ENCODE results near the gene SRPRA.
"Not testable (repeated sequence)": the region's sequence is repeated elsewhere in the genome, so short reads cannot be mapped to it uniquely, and the experiment has no call there.

Gene SRPRA

GRCh38 chr11:126282736-126283591 is 14.3 kb upstream of the SRPRA start, which contains the start of gene TIRAP:
TSS of gene TIRAP (plus strand) at chr11:126283093. CDS start at chr11:126290895, 7,802 bp downstream.
- peak in 1 of 2 donors; percentile 26 for DNase-seq (ENCODE audit: extremely low read depth in 1 of 2, low read depth in 1 of 2)

DNA sequence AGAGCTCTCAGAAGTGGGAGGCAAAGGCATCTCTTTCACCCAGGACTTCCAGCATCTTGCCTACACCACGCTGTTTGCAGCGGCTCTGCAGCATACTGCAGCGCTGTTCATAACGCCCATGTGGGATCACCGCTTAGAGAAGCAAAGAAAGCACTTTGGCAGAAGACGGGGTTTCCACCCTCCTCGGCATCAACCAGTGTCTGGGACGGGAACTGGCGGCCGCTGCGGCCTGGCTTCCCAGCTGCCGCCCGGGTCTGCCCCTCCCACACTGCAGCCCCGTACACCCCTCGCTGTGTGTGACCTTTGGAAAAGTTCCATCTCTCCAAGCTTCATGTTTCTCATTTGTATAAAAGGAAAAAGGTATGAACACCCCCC is 13.7 kb upstream of the SRPRA start:
- no peak for DNase-seq (ENCODE audit: extremely low read depth in 1 of 2, low read depth in 1 of 2)

DNA sequence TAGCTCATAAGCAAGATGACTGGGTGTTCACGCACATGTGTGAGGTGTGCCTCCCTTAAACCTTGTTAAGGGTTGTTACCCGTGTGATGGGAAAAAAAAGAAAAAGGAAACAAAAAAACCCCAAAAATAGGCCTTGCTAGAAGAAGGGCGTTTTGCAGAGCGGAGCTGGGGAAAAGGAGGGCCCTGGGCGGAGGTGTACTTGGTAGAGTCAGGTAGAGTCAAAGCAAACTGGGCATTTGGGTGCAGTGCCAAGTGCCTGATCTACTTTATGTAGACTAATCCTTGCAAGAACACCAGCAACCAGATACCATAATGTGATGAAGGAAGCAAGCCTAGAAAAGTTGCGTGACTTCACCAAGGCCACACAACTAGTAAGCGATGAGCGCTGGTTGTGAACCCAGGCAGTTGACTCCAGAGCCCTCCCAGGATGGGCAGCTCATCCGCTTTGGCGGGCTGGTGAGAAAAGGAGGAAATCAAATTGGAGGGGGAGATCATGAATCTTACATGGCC is 13.0 kb upstream of the SRPRA start:
- no peak for DNase-seq (ENCODE audit: extremely low read depth in 1 of 2, low read depth in 1 of 2)

- DNase-seq (ENCODE audit: extremely low read depth in 1 of 2, low read depth in 1 of 2): no peak
These were observed 12.6 kb upstream of the SRPRA start for GRCh38 chr11:126281245-126281644.

GRCh38 chr11:126280595-126280994 is 11.9 kb upstream of the SRPRA start:
- DNase-seq (ENCODE audit: extremely low read depth in 1 of 2, low read depth in 1 of 2): no peak

DNA sequence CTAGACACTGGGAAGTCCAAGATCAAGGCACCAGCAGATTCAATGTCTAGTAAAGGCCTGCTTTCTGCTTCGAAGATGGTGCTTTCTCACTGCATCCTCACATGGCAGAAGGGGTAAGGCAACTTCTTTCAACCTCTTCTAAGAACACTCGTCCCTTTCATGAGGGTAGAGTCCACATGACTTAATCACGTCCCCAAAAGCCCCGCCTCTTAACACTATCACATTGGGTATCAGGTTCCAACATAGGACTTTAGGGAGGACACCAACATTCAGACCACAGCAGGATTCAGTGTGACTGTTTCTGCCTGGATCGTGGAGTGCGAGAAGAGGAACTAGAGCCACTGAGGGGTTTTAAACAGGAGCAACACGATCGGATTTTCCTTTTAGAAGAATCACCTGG is 10.5 kb upstream of the SRPRA start:
- no peak for DNase-seq (ENCODE audit: extremely low read depth in 1 of 2, low read depth in 1 of 2)

DNA sequence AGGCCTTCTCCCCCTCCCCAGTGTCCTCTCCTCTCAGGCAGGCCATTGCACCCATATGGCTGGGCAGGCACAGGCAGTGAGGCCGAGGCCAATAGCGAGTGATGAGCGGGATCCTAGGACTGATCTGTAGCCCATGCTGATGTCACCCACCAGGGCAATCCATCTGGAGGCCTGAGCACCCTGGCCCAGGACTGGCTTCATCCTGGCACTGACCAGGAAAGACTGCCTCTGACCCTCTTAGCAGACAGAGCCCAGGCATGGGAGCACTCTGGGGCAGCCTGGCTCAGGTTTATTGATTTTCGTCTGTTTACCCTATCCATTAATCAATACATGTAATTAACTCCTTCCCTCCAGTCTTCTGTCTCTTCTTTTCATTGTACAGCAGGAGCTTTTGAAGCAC is 9.1 kb upstream of the SRPRA start:
- DNase-seq (ENCODE audit: extremely low read depth in 1 of 2, low read depth in 1 of 2): no peak

DNA sequence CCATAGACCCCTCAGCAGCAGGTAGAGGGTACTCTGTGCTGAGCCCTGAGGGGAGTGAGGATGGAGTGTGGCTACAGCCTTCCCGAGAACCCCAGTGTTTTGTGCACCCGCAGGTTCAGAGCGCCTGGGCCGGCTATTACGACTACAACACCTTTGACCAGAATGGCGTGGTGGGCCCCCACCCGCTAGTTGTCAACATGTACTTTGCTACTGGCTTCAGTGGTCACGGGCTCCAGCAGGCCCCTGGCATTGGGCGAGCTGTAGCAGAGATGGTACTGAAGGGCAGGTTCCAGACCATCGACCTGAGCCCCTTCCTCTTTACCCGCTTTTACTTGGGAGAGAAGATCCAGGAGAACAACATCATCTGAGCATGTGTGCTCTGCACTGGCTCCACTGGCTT is 8.6 kb upstream of the SRPRA start:
- no peak for DNase-seq (ENCODE audit: extremely low read depth in 1 of 2, low read depth in 1 of 2)

DNA sequence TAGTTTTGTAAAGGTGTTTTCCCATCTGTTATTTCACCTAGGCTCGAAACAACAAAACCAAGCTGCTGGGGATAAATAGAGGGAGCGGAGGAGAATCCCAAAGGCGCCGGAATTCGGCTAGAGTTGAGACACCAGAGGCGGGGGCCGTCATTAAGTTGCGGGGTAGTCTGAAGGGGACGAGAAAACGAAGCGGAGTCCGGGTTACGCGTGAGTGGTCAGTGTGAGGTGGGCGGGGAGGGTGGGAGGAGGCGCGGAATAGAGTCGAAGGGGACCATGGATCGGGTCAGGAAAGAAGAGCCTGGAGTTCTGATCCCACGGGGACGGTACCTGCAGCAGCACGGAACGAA is 361 bp downstream of the SRPRA start:
- no peak for DNase-seq (ENCODE audit: extremely low read depth in 1 of 2, low read depth in 1 of 2)

GRCh38 chr11:126267650-126268049 is 1.0 kb downstream of the SRPRA start:
- no peak for DNase-seq (ENCODE audit: extremely low read depth in 1 of 2, low read depth in 1 of 2)

GRCh38 chr11:126265811-126266210 is 2.9 kb downstream of the SRPRA start:
- no peak for DNase-seq (ENCODE audit: extremely low read depth in 1 of 2, low read depth in 1 of 2)

- no peak for DNase-seq (ENCODE audit: extremely low read depth in 1 of 2, low read depth in 1 of 2)
These were observed 5.2 kb downstream of the SRPRA start for GRCh38 chr11:126263489-126263888.

DNA sequence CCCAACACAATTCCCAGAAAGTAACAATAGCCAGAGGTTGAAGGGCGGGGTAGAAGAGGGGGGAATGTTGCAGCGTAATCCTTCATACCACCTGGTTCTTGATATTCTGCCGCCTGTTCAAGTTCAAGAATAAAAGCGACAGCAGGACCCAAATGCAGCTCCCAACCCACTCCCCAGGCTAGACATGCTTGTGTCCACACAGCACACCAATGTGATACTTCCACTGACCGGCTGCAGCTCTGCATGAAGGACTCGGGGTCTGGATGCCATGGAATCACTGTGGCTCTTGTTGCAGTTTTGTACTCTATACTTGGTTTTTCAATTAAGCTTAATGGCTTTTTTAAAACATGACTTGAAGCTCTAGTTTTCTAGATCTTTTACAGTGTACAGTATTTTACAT is 6.5 kb downstream of the SRPRA start:
- no peak for DNase-seq (ENCODE audit: extremely low read depth in 1 of 2, low read depth in 1 of 2)

GRCh38 chr11:126257764-126258163 is 10.9 kb downstream of the SRPRA start:
- DNase-seq (ENCODE audit: extremely low read depth in 1 of 2, low read depth in 1 of 2): no peak

DNA sequence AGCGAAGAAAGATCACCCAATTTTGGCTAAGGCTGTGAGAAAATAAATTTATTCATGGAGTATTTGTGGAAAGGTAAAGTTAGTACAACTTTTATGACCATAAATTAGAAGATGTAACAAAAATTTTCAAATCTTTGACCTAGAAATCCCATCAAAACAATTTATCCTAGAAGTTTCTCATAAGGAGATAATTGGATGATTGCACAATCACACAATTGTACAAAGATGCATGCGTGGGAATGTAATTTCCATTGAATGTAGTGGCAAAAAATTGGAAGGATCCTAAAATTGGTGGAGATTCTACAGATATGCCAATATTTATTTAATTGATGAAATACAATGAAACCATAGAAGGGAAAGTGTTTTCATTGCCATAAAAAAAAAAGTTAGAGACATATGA is 11.6 kb downstream of the SRPRA start:
- no peak for DNase-seq (ENCODE audit: extremely low read depth in 1 of 2, low read depth in 1 of 2)

GRCh38 chr11:126256216-126256615 is 12.5 kb downstream of the SRPRA start:
- no peak for DNase-seq (ENCODE audit: extremely low read depth in 1 of 2, low read depth in 1 of 2)

GRCh38 chr11:126255507-126255906 is 13.2 kb downstream of the SRPRA start:
- DNase-seq (ENCODE audit: extremely low read depth in 1 of 2, low read depth in 1 of 2): not testable (repeated sequence)

DNA sequence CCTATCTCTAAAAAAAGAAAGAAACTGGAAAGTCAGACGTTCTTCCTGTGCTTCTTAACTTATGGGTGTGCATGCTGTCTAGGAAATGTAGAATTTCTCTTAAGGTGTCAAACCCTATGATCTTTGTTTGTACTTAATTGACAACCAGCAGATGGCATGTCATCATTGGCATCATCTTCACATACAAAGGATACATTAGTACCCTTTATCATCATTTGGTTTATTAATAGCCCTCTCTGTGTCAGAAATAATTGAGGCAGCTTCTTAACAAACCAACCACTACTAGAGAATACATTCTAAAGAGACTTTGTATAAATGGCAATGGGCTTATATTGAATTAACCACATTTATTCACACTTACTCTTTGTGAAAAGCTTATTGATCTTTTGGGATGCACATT is 13.9 kb downstream of the SRPRA start:
- DNase-seq (ENCODE audit: extremely low read depth in 1 of 2, low read depth in 1 of 2): no peak

DNA sequence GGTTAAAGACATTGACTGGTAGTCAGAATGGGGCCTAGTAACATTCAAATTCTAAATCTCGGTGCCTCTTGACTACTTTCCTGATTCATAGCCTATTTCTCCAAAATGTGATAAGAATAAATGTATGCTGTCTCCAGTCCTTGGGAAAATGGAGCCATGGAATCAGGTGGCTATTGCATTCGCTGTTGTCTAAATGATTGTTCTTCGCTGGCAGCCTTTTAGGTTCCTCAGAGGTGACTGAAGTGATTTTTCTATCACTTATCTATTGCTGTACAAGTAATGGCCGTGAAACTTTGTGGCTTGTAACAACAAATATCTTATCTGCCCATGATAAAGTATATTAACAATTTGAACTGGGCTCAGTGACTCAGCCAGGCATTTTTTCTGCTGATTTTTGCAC is 15.4 kb downstream of the SRPRA start:
- no peak for DNase-seq (ENCODE audit: extremely low read depth in 1 of 2, low read depth in 1 of 2)

GRCh38 chr11:126246636-126247035 is 22.1 kb downstream of the SRPRA start:
- DNase-seq (ENCODE audit: extremely low read depth in 1 of 2, low read depth in 1 of 2): no peak

- no peak for DNase-seq (ENCODE audit: extremely low read depth in 1 of 2, low read depth in 1 of 2)
These were observed 35.3 kb downstream of the SRPRA start for GRCh38 chr11:126233391-126233790.

- no peak for DNase-seq (ENCODE audit: extremely low read depth in 1 of 2, low read depth in 1 of 2)
These were observed 36.0 kb downstream of the SRPRA start for GRCh38 chr11:126232683-126233082.
